GM18873 (cell line): ENCODE results near the gene ENPP1.

Source experiments
- ATAC-seq: cut with Tn5 transposase; IDR thresholded peaks from one replicate; pipeline ENCODE4 v1.9.1; 2021; ENCODE audit warnings: mild to moderate bottlenecking, moderate library complexity, moderate number of reproducible peaks; ENCODE audit not compliant: unreplicated experiment, low FRiP score

ENPP1 gene

DNA sequence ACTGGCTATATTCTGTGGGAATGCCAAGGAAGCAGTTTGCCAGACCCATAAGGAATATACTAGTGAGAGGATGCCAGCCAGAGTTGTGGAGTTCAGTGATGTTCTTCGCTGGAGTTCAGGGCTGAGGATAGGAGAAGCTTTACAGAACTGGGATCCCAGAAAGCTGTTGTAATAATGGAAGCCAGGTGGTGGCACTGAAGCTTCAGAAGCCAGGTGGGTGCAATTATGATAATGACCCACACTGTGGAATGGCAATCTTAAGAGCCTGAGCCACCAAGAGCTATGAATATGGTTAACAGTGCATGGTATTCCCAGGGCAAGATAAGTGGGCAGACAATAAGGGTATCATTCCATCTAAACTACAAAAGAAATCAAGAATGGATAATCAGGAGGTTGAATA lies 25.1 kb upstream of the ENPP1 start:
- no peak for ATAC-seq

DNA sequence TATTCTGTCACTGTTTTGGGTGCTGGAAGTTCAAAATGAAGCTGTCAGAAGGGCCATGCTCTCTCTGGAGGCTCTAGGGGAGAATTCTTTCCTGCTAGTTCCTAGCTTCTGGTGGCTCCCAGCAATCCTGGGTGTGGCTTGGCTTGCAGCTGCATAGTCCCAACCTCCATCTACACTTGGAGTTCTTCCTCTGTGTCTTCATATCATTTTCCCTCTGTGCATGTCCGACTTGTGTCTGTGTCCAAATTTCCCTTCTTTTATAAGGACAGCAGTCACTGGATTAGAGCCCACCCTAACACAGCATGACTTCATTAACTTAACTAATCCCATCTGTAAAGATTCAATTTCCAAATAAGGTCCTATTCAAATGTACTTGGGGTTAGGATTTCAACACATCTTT lies 23.3 kb upstream of the ENPP1 start:
- no peak for ATAC-seq

DNA sequence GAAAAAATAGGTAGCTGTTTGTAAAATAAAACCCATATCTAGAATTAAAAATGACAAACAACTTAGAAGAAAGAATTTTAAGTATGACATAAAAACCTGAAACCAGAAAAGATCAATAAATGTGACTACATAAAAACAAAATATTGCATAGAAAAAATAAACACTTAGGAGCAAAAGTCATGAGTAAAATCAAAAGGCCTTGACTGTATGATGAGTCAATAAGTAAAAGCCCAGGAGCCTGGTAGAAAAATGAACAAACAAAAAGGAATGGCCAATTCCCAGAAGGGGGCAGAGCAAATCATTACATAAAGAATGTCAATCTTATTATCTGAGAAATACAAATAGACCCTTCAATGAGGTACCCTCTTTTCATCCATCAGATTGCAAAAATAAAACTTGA lies 20.7 kb upstream of the ENPP1 start:
- ATAC-seq, result no peak

DNA sequence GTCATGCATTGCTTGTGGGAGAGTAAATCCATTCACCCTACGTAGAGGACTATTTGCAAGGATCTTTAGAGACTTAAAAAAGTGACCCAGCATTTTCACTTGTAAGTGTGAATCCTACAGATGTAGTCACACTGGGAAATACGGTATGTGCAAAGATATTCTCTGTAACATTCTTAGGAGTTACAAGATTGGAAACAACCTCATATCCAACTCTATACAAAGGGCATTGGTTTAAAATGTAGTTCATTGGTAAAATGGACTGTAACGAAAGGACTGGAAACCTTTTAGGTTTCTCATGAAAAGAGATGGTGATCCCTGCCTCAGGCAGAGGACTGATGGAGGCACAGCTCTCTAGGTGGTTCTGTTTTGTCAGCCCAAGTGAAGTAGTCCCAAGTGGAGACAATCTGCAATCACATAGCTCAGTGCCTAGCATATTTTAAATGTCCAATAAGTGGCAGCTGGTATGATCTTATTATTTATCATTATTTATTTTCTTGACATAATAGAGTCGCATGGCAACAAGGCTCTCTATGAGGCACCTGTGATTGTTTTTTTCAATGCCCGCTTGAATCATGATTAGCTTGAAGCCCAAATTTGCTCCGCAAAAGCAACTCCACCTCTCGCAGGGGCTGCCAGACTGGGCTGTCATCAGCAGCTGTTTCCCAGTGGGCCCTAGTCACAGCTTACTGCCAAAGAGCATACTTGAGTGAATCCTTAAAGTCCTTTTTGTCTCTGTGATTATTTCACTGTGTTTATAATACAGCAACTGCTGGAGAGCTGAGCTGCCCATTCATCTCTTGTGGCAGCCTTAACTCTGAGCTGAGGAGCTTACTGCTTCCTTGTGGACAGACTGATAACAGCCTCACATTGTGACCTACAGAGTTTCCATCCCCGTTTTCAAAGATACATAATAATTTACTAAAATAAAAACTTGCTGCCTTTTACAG lies 19.8 kb upstream of the ENPP1 start:
- ATAC-seq, result no peak

DNA sequence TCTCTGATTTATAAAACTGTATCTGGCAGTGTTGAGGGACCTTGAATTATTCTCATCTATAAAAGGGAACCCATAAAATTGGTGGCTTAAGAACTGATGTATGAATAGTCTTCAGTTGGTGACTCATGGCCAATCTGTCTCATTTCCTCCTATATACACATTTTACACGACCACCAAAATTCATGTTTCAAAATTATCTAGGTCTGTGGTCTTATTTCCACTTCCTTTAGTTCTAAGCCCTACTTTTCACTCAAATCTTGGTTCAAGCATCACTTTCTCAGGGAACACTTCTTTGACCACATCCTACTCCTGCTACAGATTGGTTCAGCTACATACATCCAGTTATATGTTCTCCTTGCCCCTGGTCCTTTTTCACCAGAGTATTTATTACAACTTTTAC lies 18.6 kb upstream of the ENPP1 start:
- no peak for ATAC-seq

DNA sequence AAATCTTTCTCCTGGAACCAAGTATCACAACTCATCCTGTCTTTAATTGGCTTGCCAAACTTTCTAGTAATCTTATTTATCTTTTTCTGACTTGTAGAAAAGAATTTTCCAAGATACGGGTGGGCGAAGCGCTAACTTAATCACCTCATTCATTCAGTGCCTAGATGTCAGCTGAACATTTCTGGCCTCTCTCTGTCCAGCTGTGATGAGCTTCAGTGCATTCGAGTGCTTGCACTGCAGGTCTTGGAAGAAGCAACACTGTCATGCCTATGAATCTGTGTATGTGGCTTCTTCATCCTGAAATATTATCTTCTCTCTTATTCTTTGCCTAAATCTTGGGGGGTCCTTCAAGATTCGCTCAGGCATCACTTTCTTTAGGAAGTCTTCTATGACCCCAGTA lies 16.3 kb upstream of the ENPP1 start:
- ATAC-seq, result no peak

DNA sequence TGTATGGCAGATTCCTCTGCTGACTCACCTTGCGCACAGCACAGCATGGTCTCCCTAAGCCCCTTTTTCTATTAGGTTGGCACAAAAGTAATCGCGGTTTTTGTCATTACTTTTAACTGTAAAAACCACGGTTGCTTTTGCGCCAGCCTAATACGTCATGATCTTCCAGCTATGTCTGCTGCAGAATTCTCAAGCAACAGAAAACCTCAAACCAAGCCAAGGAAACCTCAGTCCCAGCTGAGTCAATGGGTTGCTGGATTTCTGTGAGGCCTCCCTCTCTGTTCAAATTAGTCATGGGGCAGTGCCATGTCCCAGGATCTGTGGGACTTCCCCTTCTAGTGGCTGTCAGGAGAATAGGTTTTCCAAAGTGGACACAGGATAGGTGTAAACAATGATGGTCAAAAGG lies 15.7 kb upstream of the ENPP1 start:
- ATAC-seq, result no peak

DNA sequence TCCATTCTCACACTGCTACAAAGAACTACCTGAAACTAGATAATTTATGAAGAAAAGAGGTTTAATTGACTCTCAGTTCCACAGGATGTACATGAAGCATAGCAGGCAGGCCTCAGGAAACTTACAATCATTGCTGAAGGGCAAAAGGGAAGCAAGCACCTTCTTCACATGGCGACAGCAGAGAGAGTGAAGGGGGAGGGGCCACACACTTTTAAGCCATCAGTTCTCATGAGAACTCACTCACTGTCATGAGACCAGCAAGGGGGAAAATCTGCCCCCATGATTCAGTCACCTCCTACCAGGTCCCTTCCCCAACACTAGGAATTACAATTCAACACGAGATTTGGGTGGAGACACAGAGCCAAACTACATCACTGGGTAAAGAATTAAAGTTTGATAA lies 12.5 kb upstream of the ENPP1 start:
- ATAC-seq, result no peak

DNA sequence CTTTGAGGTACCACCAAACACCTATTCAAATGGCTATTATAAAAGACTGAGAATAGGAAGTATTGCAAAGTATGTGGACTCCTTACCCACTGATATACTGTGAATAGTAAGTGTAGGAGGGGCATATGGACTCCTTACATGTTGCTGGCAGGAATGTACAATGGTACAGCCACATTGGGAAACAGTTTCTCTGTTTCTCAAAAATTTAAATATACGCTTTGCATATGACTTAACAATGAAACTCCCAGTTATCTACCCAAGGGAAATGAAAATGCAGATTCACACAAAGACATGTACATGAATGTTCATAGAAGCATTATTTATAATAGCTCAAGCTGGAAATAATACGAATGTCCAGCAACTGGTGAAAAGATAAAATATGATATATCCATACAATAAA lies 5.5 kb upstream of the ENPP1 start:
- ATAC-seq, result no peak

DNA sequence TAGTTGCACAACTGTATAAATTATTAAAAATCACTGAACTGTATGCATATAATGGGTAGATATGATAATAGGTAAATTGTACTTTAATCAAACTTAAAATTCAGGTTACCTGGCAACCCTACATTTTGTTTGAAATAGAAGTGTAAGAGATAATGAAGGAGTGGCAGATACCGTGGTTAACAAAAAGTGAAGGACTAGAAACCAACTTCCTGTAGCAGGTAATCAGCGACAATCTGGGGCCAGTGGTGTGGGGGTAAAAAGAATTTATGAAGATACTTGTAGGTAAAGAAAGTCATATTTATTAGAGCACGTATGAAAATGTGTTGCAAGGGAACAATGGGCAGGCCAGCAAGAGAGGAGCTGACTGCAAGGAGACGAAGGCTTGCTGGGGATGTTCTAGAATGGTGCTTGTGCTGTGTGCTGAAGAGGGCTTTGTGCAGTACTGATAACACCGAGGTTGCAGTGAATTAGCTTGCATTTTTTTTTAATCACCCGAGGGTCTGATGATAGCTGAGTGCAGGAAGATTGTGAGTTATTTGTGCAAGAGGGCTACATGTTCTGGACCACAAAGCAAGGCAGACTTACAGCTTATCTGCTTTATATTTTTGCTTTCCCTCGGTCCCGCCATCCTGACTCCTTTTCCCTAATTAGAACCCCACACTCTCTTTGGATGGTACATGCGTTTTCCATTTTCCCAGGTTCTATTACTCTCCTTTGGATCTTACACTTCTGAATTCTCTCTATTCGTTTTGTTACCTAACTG lies 4.6 kb upstream of the ENPP1 start:
- ATAC-seq, result no peak

DNA sequence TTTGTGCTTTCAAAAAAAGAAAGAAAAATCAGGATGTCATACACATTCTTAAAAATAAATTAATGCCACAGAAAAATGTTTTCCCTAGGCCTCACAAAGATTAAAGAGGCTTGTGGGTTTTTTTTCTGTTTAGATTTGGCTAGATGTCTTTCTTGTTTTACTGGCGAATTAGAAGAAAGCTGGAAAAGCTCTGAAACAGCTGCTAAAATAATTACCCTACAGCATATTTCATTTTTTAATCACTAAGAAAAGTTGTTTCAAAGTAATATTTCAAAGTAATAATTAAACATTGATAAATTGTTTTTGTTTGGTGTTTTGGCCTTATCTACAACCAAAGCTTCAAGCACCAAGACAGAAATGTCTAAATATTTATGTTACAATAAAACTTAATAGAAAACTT lies 3.7 kb upstream of the ENPP1 start:
- no peak for ATAC-seq

DNA sequence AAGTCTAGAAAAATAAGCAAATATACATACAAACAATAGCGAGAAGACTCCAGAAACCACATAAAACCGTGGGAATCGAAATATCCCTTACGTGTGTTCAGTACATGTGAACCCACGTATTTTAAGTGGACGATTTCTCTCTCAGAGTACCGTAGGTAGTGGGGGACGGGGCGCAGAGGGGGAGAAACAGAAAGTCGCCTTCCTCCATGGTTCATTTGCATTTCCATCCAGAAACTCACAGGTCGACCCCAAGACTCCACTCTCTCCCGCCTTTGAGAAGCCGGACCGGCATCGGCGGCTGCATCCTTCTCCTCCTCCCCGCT lies 538 bp upstream of the ENPP1 start:
- ATAC-seq, result peak; percentile 9

DNA sequence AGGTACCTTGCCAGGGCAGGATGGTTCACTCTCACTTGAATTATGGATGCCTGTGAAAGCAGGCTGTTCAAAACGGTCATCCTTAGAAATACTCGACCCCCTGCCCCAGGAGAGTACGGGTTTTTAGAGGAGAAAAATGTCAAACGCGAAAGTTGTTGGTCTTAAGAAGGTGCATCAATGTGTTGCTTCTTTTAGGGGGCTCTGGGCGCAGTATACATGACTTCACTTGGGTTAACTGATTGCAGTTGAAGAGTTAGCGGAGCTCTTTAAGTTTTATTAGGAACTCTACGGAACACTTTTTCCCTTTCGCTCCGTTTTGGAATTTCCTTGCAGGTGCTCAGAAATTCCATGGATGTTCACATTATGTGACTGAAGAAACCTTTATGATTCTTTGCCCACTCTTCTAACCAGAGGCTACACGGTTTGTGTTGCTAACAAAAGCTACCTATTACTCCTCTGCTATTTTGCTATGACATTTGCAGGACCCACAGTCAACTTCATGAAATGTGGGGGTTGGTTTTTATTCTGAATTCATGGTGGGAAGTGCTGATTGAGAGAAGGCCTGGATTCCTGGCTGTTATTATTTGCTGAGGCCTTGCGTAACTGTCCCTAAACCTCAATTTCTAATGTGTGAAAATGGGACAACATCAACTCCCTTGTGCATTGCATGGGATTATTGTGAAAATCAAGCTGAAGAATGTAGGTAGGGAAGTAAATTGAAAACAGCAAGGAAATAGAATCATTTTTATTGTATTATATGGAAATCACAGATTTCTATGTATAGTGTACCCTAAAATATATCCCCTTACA lies 845 bp downstream of the ENPP1 start:
- ATAC-seq, result no peak

DNA sequence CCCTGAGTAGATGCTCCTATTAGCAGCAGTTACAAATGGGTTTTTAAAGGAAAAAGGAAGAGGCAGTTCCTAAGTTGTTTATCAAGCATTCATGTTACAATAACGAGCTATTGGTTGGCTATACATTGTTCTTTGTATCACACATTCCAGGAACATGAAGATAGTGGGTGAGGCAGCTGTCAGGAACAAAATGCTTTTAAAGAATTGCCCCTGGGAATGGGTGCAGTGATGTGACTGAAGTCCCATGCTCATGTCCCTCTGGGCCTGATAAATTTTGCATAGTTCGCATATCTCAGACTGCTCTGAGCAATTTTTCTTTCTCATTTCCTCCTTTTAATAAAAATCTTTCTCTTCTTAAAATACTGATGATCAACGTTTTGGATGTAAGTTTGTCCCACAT lies 3.7 kb downstream of the ENPP1 start:
- ATAC-seq, result no peak

DNA sequence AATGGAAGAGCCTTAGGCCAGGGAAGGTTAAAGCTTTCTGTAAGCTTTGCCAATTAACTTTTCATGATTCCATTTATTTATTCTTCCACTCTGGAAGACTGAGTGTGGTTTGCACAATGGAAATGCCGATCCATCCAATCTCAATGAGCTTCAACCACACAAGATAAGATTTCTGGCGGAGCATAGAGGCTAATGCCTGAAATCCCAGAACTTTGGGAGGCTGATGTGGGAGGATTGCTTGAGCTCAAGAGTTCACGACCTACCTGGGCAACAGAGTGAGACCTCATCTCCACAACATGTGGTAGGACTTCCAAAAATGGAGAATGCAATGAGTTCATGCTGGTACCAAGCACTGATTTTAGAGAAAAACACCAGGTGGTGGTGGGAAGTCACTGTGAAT lies 6.2 kb downstream of the ENPP1 start:
- ATAC-seq, result no peak

DNA sequence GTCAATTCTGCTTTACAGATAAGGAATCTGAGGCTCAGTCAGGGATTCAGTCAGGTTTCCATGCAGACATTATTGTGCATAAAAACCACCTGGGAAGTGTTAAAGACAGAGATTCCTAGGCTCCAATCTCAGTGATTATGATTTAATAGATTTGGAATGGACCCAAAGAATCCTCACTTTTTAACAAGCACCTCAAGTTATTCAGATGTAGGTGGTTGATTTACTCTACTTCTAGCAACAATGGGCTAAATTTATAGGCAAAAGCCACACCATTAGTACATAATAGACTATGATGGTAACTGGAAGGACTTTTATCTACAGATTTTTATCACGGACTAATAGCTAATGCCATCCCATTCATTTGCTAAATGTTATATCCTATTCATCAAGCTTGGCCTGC lies 9.0 kb downstream of the ENPP1 start:
- ATAC-seq, result no peak

DNA sequence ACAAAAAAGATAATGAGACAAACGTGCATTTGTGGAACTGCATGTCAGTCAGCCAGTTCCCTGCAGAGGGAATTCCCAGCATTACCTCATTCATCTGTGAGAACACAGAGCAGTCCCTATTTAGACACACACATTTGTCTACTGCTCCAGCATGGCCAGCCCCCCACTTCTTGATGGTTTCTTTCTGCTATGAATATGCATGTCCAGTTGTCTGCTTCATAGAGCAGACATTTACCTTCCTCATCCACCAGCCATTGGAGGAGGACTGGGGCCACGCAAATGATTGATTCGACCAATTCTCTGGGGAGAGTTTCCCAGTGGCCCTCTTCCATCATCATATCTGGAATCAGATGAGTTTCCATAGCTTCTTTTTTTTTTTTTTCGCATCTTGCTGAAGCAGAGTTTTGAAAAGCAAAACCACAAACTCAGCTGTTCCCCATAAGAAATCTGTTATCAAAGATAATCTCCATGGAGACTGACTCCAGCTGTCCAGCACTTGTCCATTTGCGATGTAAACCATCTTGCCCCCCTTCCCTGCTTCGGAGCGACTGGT lies 11.8 kb downstream of the ENPP1 start:
- ATAC-seq, result no peak

DNA sequence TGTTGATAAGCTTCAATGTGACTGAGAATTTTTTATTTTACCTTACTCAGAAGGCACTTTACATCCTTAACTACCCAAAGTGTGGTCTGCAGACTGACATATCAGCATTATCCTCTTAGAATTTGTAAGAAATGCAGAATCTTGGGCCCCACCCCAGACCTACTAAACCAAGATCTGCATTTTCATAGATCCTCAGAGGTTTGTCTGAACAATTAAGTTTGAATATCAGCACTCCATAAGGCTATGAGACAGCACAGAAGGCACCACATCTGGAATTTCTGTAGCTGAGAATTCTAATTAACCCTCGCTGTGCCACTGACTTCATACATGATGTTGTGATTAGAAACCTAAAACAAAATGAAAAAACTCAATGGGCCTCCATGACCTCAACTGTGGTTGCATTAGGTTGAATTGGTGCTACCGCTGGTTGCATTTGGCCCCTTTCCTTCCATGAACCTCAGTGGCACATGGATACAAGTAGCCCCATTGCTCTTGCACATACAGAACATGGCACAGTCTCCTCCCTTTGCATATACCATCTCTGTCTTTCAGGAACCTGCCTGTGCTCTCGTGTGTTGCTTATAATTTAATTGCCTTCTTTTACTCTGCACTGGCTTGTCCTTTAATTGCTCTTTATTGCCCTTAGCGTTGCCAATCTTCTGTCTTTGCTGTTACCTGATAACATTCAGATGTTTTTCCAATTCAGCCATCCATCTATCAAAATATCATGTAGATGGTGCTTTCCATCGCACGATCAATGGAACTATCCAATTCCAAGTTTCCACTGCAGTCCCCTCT lies 13.4 kb downstream of the ENPP1 start:
- no peak for ATAC-seq

DNA sequence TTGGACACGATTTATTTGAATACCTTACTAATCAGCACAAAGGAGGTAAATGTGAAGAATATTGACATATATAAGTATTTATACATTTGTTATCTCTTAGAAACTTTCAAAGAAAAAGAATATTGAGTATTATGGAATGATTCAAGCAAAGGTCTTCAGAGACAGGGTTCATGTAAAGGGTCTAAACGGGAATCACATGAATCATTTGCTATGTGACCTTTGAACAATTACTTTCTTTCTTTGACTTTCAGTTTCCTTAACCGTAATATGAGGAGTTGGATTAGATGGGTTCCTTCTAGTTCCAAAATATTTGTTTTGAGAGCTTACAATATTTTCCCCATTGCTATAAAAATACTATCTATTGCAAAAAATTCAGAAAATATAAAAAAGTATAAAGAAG lies 14.3 kb downstream of the ENPP1 start:
- ATAC-seq, result no peak

DNA sequence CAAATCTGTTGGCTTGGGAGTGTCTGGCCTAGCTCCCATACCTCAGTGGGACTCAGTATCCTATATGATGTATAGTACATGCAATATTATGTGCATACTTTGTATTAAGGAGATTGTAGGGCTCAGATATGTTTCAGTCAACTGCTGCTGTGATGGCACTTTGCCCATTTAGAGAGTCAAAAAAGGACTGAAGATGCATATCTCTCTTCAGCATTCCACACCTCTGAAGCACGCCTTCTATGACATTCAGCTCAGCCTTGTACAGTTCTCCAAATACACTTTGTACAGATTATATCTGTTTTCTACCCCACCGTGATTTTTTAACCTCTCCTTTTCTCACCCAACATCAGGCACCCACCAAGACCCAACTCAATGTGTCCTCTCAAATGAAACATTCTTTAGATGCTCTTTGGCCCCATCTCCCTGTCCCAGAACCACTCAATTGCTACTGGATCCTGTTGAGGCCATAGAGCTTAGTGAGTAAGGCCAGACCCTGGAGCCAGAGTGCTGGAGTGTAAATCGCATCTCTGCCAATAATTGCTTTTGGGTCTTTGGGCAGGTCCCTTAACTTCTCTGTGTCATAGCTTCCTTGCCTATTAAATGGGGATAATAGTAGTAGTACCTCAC lies 15.6 kb downstream of the ENPP1 start:
- ATAC-seq, result no peak
